ENCODE results near the gene RABGGTB.
"Not testable (repeated sequence)": the region's sequence is repeated elsewhere in the genome, so short reads cannot be mapped to it uniquely, and the experiment has no call there.

Gene RABGGTB

GRCh38 chr1:75785983-75786853, at the start of gene RABGGTB:
Gene RABGGTB (plus strand): TSS chr1:75786256. CDS start chr1:75786272, 16 bp downstream.
- H3K4me3 ChIP-seq = peak within 1 kb of the TSS; percentile 73 to 85 (median 76)
- peaks cover 40 to 45% (median 42%) of the 10 kb centered on the region in 11 experiments for H3K36me3 ChIP-seq
- H3K4me2 ChIP-seq = peak within 1 kb of the TSS; percentile 93 to 100 (median 97)
- H3K9ac ChIP-seq = peak within 1 kb of the TSS; percentile 87 to 99 (median 94)
- no peak for TF ChIP-seq Cebpa-rat (IDR thresholded peaks at IDR 0.05)
- H3K4me1 ChIP-seq = peaks cover 40 to 55% (median 42%) of the 10 kb centered on the region in 10 experiments
- peaks cover 0 to 14% (median 5%) of the 10 kb centered on the region in 11 experiments; a peak in 9 of 22 replicates for H3K9me3 ChIP-seq (replicated peaks in 1 of 11)
- no peaks in the 10 kb centered on the region for H3K27me3 ChIP-seq
- peak within 1 kb of the TSS; percentile 89 to 99 (median 94) for H3K27ac ChIP-seq
- H4K20me1 ChIP-seq = peaks cover 40 to 46% (median 44%) of the 10 kb centered on the region in 11 experiments

- no peaks in the 10 kb centered on the region for H3K9me3 ChIP-seq (replicated peaks in 1 of 11)
- H3K27ac ChIP-seq = no peak overlapping the region
- peaks cover 84 to 98% (median 94%) of the 10 kb centered on the region in 11 experiments for H3K36me3 ChIP-seq
- H4K20me1 ChIP-seq = peaks cover 0 to 9% (median 0%) of the 10 kb centered on the region in 11 experiments; a peak in 5 of 22 replicates
- H3K27me3 ChIP-seq = no peaks in the 10 kb centered on the region
- H3K4me1 ChIP-seq = peaks cover 0 to 9% (median 0%) of the 10 kb centered on the region in 10 experiments; a peak in 2 of 20 replicates
- H3K4me2 ChIP-seq = no peak overlapping the region
- H3K9ac ChIP-seq = no peak overlapping the region
- no peak overlapping the region for H3K4me3 ChIP-seq
- no peak for TF ChIP-seq Cebpa-rat (IDR thresholded peaks at IDR 0.05)
Measured at GRCh38 chr1:75742047-75742625, 43.9 kb upstream of the RABGGTB start.

- H3K4me1 ChIP-seq = peaks cover 0 to 9% (median 0%) of the 10 kb centered on the region in 10 experiments; a peak in 2 of 20 replicates
- no peaks in the 10 kb centered on the region for H3K9me3 ChIP-seq (replicated peaks in 1 of 11)
- peak overlapping the region in 3 of 11 experiments; percentile 9 to 31 (median 12); a peak in 2 of 22 replicates for H3K27ac ChIP-seq
- peaks cover 65 to 97% (median 83%) of the 10 kb centered on the region in 11 experiments for H3K36me3 ChIP-seq
- no peak for TF ChIP-seq Cebpa-rat (IDR thresholded peaks at IDR 0.05)
- H3K27me3 ChIP-seq = no peaks in the 10 kb centered on the region
- H3K4me2 ChIP-seq = no peak overlapping the region
- no peak overlapping the region for H3K4me3 ChIP-seq
- no peak overlapping the region for H3K9ac ChIP-seq
- peaks cover 0 to 9% (median 0%) of the 10 kb centered on the region in 11 experiments; a peak in 5 of 22 replicates for H4K20me1 ChIP-seq
Measured at GRCh38 chr1:75745276-75745675, 40.8 kb upstream of the RABGGTB start.

- Histone ChIP-seq H3K9me3 (replicated peaks in 1 of 11) (peaks cover 46 to 56% (median 50%) of the 10 kb centered on the region in 11 experiments), H3K36me3 (peaks cover 62 to 98% (median 87%) of the 10 kb centered on the region in 11 experiments)
- not testable (repeated sequence) for H3K4me2 ChIP-seq, H3K4me1 ChIP-seq, H3K27me3 ChIP-seq, H3K27ac ChIP-seq, H4K20me1 ChIP-seq, H3K9ac ChIP-seq, H3K4me3 ChIP-seq
Measured at GRCh38 chr1:75757210-75757609, 28.8 kb upstream of the RABGGTB start.

GRCh38 chr1:75758543-75758942, 27.5 kb upstream of the RABGGTB start:
- peaks cover 48 to 98% (median 79%) of the 10 kb centered on the region in 11 experiments for H3K36me3 ChIP-seq
- not testable (repeated sequence) for H3K4me1 ChIP-seq, H3K27ac ChIP-seq, H3K4me2 ChIP-seq, H4K20me1 ChIP-seq, H3K27me3 ChIP-seq, H3K9ac ChIP-seq, H3K4me3 ChIP-seq
- peaks cover 46 to 52% (median 48%) of the 10 kb centered on the region in 11 experiments for H3K9me3 ChIP-seq (replicated peaks in 1 of 11)

- Histone ChIP-seq H3K4me3 (no peak overlapping the region), H3K27ac (no peak overlapping the region), H3K36me3 (peaks cover 4 to 56% (median 37%) of the 10 kb centered on the region in 11 experiments; a peak in 21 of 22 replicates), H4K20me1 (no peaks in the 10 kb centered on the region), H3K9ac (no peak overlapping the region), H3K4me1 (peaks cover 0 to 18% (median 6%) of the 10 kb centered on the region in 10 experiments; a peak in 15 of 20 replicates), H3K9me3 (replicated peaks in 1 of 11) (no peaks in the 10 kb centered on the region), H3K27me3 (no peaks in the 10 kb centered on the region), H3K4me2 (no peak overlapping the region)
- TF ChIP-seq Cebpa-rat (IDR thresholded peaks at IDR 0.05) = no peak
Measured at GRCh38 chr1:75764057-75764655, 21.9 kb upstream of the RABGGTB start.

GRCh38 chr1:75765697-75766355, 20.2 kb upstream of the RABGGTB start:
- no peaks in the 10 kb centered on the region for H3K27me3 ChIP-seq
- H3K4me1 ChIP-seq = peaks cover 0 to 18% (median 6%) of the 10 kb centered on the region in 10 experiments; a peak in 15 of 20 replicates
- H3K27ac ChIP-seq = no peak overlapping the region
- no peak overlapping the region for H3K4me3 ChIP-seq
- peaks cover 4 to 39% (median 21%) of the 10 kb centered on the region in 11 experiments; a peak in 21 of 22 replicates for H3K36me3 ChIP-seq
- H3K4me2 ChIP-seq = peak overlapping the region in 4 of 11 experiments; percentile 7 to 42 (median 34); a peak in 4 of 22 replicates
- H3K9ac ChIP-seq = no peak overlapping the region
- TF ChIP-seq Cebpa-rat (IDR thresholded peaks at IDR 0.05) = no peak
- no peaks in the 10 kb centered on the region for H4K20me1 ChIP-seq
- no peaks in the 10 kb centered on the region for H3K9me3 ChIP-seq (replicated peaks in 1 of 11)

- no peaks in the 10 kb centered on the region for H3K9me3 ChIP-seq (replicated peaks in 1 of 11)
- no peak for TF ChIP-seq Cebpa-rat (IDR thresholded peaks at IDR 0.05)
- no peak overlapping the region for H3K4me3 ChIP-seq
- no peak overlapping the region for H3K9ac ChIP-seq
- no peaks in the 10 kb centered on the region for H4K20me1 ChIP-seq
- no peaks in the 10 kb centered on the region for H3K27me3 ChIP-seq
- no peak overlapping the region for H3K4me2 ChIP-seq
- no peak overlapping the region for H3K27ac ChIP-seq
- H3K4me1 ChIP-seq = peaks cover 0 to 18% (median 6%) of the 10 kb centered on the region in 10 experiments; a peak in 15 of 20 replicates
- H3K36me3 ChIP-seq = peaks cover 0 to 17% (median 11%) of the 10 kb centered on the region in 11 experiments; a peak in 12 of 22 replicates
Measured at GRCh38 chr1:75768016-75768415, 18.0 kb upstream of the RABGGTB start.
